HG03039 (cell line): ENCODE measurements around the gene PLA2G12B.
"Not testable (repeated sequence)": the region's sequence is repeated elsewhere in the genome, so short reads cannot be mapped to it uniquely, and the experiment has no call there.

ENCODE experiments used
- ATAC-seq: cut with Tn5 transposase; IDR thresholded peaks from one replicate; pipeline ENCODE4 v1.9.1; 2021; ENCODE audit warnings: mild to moderate bottlenecking, moderate library complexity; ENCODE audit not compliant: unreplicated experiment

PLA2G12B gene

DNA sequence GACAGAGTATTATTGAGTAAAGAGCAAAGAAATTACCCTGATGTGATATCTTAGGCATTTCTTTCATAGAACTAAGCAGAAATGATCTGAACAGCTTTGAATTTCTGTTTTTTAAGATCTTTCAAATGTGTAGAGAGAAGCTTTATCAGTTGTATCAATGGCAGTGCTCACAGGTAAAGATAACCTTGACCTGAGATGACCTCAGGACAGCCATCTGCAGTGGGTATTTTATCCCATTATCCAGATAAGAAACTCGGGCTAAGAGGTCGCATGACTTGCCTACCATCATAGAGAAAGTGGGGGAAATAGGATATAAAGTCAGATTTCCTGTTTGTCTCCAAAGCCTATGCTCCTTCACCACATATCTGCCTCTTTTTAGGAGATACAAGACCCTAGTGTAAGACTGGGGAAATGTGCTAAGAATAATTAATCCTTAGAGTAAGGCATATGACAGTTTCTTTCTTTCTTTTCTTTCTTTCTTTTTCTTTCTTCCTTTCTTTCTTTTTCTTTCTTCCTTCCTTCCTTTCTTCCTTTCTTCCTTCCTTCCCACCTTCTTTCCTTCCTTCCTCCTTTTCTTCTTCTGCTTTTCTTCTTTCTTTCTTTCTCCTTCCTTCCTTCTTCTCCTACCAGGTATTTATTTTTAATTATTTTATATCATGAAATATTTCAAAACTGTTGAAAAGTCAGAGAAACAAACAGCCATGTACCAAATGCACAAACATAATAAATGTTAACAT is 10.9 kb downstream of the PLA2G12B start:
- ATAC-seq: no peak

GRCh38 chr10:72935361-72935760 is 19.2 kb downstream of the PLA2G12B start:
- ATAC-seq: no peak

DNA sequence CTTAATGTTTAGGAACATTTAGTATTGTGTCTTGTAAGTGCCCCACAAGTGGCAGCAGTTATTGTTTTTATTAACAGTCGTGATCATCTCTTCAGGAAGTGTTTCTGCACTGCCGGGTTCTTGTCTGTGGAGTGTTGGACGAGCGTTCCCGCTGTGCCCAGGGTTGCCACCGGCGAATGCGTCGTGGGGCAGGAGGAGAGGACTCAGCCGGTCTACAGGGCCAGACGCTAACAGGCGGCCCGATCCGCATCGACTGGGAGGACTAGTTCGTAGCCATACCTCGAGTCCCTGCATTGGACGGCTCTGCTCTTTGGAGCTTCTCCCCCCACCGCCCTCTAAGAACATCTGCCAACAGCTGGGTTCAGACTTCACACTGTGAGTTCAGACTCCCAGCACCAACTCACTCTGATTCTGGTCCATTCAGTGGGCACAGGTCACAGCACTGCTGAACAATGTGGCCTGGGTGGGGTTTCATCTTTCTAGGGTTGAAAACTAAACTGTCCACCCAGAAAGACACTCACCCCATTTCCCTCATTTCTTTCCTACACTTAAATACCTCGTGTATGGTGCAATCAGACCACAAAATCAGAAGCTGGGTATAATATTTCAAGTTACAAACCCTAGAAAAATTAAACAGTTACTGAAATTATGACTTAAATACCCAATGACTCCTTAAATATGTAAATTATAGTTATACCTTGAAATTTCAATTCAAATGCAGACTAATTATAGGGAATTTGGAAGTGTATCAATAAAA is 22.2 kb downstream of the PLA2G12B start:
- no peak for ATAC-seq

DNA sequence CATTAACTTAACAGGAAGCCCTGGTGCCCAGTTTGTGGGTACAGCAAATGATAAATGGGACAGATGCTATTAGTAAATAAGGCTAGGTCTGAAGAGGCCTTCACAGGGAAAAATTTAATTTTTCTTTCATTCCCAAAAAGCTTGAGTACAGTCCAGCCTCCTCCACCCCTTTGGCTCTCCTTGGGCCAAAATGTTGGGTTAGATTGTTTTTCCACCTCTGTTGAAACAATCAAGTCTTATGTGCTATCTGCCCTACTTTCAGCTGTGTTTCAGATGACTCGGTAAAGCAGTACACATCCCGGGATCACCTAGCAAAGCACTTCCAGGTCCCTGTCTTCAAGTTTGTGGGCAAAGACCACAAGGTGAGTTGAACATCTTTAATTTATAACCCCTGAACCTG is 24.3 kb downstream of the PLA2G12B start:
- no peak for ATAC-seq

DNA sequence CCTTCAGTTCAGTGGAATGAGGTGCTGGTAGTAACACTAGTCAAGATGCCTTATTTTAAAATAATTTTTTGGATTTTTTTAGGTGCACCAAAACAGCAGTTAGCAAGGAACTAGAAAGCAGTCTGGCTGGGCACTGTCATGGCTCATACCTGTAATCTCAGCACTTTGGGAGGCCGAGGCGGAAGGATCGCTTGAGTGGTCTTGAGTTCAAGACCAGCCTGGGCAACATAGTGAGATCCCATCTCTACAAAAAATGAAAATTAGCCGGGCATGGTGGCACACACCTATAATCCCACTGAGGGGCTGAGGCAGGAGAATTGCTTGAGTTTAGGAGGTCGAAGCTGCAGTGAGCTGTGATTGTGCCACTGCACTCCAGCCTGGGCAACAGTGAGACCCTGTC is 25.8 kb downstream of the PLA2G12B start:
- no peak for ATAC-seq

DNA sequence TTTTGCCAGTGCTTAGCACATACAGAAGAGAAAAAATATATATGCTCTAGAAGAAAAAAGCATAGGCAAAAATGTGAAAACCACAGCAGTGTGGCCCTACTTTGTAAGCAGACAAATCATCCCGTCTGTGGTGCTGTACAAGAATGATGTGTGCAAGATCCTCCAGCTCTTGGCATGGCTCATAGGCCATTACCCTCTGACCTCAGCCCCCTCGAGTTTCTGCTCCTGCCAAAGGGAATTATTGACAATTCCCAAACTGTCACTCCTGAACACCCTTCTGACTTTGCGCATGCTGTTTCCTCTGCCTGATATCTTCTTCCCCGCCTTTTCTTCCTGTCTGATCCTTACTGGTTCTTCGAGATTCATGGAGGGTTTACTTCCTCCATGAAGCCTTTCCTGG is 27.1 kb downstream of the PLA2G12B start:
- ATAC-seq: no peak

- no peak for ATAC-seq
These were observed 28.6 kb downstream of the PLA2G12B start for GRCh38 chr10:72925951-72926465.

DNA sequence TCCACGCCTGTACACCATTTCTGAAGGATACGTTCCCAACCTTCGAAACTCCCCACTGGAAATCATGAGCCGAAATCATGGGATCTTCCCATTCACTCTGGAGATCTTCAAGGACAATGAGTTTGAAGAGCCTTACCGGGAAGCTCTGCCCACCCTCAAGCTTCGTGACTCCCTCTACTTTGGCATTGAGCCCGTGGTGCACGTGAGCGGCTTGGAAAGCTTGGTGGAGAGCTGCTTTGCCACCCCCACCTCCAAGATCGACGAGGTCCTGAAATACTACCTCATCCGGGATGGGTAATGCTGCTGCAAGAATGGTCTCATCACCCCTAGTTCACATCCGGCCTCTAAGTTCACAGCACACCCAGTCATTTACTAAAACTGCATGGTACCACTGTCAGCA is 30.3 kb downstream of the PLA2G12B start:
- no peak for ATAC-seq

- not testable (repeated sequence) for ATAC-seq
These were observed 33.4 kb downstream of the PLA2G12B start for GRCh38 chr10:72921147-72921683.

DNA sequence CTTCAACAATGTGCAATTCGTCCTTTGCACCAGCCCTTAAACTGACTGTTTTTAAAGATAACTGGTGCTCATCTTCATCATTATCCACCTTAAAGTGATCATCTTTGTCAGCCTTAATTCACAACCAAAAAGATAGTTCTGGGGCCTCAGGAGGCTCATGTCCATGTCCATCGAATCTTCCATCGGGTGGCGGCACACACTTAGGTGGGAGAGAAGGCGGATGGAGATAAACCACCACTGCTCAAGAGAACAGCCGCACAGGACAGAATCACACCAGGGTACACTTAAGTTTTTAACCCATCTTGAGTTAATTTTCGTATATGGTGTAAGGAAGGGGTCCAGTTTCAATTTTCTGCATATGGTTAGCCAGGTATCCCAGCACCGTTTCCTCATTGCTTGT is 36.3 kb downstream of the PLA2G12B start:
- no peak for ATAC-seq

- ATAC-seq: not testable (repeated sequence)
These were observed 36.7 kb downstream of the PLA2G12B start for GRCh38 chr10:72917803-72918332.

DNA sequence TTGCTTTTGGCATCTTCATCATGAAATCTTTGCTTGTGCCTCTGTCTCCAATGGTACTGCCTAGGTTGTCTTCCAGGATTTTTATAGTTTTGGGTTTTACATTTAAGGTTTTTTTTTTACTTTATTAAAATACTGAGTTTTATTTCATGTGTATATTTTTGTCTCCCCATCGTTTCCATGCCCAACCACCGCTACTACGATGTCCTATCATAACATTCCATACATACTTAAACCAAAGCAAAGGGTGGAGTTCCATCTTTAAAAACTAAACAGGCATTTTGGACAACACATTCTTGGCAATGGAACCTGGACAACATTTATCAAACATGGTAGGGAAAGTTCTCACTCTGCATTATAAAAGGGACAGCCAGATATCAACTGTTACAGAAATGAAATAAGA is 37.4 kb downstream of the PLA2G12B start:
- ATAC-seq: not testable (repeated sequence)

DNA sequence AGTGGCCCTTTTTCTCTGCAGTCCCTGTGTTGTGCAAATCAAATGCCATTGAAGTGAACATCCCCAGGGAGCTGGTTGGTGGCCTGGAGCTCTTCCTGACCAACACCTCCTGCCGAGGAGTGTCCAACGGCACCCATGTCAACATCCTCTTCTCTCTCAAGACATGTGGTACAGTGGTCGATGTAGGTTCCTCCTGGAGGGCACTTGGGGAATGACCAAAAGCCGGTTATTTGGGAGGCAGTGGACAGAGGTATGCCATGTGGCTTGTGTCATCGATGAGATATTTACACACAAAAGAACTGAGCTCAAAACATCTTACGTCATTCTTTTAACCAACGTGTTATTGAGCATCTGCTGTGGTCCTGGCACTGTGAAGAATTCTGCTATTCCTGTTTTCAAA is 41.3 kb downstream of the PLA2G12B start:
- ATAC-seq: no peak

DNA sequence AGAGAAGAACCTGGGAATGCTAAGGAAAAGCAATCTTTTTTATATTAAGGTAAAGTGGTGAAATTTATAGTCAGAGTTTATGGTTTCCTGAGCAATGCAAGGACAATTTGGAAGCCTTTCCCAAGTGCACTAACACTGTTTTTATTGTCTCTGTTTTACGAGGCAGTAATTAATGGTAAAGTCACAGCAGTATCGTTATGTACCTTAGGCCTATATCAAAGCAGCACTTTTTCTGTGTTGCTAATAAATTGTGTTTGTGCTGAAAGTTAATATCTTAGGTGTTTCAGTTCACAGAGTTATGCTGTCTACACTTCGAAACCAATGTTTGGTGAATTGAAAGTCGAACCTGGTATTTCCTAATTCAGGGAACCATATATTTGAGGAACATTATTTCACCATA is 41.9 kb downstream of the PLA2G12B start:
- no peak for ATAC-seq

- no peak for ATAC-seq
These were observed 42.8 kb downstream of the PLA2G12B start for GRCh38 chr10:72911758-72912157.

GRCh38 chr10:72910705-72911104 is 43.9 kb downstream of the PLA2G12B start:
- no peak for ATAC-seq

DNA sequence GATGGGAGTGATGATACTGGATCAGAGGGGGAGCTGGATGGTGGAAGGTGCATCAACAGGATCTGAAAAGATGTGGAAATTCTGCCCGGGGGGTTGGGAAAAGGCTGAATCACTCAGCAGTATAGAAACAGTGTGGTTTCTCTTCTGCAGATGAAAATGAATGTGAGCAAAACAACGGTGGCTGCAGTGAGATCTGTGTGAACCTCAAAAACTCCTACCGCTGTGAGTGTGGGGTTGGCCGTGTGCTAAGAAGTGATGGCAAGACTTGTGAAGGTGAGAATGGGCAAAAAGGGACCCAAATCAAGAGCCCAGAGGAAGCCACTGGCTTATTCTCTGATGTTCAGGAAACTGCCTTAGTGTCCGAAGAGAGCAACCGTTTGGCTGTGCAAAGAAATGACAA is 48.2 kb downstream of the PLA2G12B start:
- ATAC-seq: no peak

DNA sequence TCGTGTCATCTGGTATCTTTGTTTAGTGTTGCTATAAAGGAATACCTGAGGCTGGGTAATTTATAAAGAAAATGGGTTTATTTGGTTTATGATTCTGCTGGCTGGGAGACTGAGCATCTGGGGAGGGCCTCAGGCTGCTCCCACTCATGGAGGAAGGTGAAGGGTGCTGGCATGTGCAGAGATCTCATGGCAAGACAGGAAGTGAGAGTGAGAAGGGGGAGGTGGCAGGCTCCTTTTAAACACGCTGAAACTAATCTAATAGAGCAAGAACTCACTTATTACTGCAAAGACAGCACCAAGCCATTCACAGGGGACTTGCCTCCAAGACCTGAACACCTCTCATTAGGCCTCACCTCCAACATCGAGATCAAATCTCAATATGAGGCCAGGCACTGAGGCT is 49.8 kb downstream of the PLA2G12B start:
- ATAC-seq: no peak

DNA sequence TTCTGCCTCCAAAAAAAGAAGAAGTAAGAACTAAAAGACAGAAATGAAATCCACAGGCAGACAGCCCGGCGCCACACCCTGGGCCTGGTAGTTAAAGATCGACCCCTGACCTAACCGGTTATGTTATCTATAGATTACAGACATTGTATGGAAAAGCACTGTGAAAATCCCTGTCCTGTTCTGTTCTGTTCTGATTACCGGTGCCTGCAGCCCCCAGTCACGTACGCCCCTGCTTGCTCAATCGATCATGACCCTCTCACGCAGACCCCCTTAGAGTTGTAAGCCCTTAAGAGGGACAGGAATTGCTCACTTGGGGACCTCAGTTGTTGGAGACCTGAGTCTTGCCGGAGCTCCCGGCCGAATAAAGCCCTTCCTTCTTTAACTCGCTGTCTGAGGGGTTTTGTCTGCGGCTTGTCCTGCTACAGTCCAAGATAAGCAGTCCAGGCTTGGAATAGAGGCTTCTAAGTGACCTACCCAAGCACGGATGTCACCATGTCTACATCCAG is 50.6 kb downstream of the PLA2G12B start:
- not testable (repeated sequence) for ATAC-seq

- ATAC-seq: no peak
These were observed 55.1 kb downstream of the PLA2G12B start for GRCh38 chr10:72899545-72899944.

- no peak for ATAC-seq
These were observed 56.0 kb downstream of the PLA2G12B start for GRCh38 chr10:72898616-72899015.
